Vagina (tissue), 2 donors: ENCODE results near the gene AKAP6.

Source experiments
- CTCF ChIP-seq, 3 experiments: fragments of 450-650 bp in 2 of 3; fragments of 200-600 bp in 1 of 3; sonication (generic) in 1 of 3; IDR thresholded peaks; one replicate each; pipeline ENCODE4 v1.5.1; 2017 to 2019; ENCODE audit warnings: antibody characterized with exemption in 3 of 3, mild to moderate bottlenecking in 2 of 3, moderate library complexity in 2 of 3
- POLR2A ChIP-seq, 2 donors: fragments of 450-650 bp; IDR thresholded peaks; one replicate each; pipeline ENCODE4 v1.6.1; 2017; ENCODE audit warnings: antibody characterized with exemption in 2 of 2, mild to moderate bottlenecking in 2 of 2, moderate library complexity in 2 of 2
- POLR2AphosphoS5 ChIP-seq, 2 donors: sonication (generic); formaldehyde crosslinking; IDR thresholded peaks; one replicate each; pipeline ENCODE4 v1.9.0; 2017; ENCODE audit warnings: antibody characterized with exemption in 2 of 2, mild to moderate bottlenecking in 2 of 2, low read depth in 1 of 2; ENCODE audit not compliant: insufficient read depth in 1 of 2

DNA sequence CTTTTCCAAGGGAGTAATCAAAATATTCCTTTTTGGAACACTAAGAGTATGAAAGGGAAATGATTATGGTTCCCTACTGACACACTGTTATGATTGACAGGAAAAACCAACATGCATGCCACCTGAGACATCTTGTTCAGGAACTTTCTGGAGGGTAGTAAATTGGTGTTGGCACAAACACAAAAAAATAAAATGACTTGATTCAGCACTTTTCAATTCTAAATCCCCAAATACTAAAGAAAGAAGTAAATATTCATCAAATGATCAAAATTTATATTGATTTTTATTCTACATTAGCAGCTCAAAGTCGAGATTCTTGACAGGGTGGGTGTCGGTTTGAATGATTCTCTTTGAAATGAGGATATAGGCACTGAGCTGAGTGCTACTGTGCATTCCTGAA lies 338.2 kb downstream of the AKAP6 start:
- no peak for TF ChIP-seq POLR2A (IDR thresholded peaks at IDR 0.05)
- TF ChIP-seq CTCF (IDR thresholded peaks at IDR 0.05): no peak
- TF ChIP-seq POLR2AphosphoS5 (IDR thresholded peaks at IDR 0.05; ENCODE audit: insufficient read depth in 1 of 2, low read depth in 1 of 2): no peak
